HL-60/S4 treated with phorbol 12-myristate 13-acetate at 8.2 ng/mL for 4 days and 3 days (cell line): ENCODE measurements around the gene CPNE1.

Source experiments
- in situ Hi-C: fragments of 300-500 bp; cut with MboI; formaldehyde crosslinking; loops from 2 replicates; pipeline ENCODE4 v1.15.0; 2022; ENCODE audit warnings: low sequenced_read_pairs

The CPNE1 gene

GRCh38 chr20:35600993-35601973 is 63.4 kb downstream of the CPNE1 start:
- in situ Hi-C loops: no loop called here

DNA sequence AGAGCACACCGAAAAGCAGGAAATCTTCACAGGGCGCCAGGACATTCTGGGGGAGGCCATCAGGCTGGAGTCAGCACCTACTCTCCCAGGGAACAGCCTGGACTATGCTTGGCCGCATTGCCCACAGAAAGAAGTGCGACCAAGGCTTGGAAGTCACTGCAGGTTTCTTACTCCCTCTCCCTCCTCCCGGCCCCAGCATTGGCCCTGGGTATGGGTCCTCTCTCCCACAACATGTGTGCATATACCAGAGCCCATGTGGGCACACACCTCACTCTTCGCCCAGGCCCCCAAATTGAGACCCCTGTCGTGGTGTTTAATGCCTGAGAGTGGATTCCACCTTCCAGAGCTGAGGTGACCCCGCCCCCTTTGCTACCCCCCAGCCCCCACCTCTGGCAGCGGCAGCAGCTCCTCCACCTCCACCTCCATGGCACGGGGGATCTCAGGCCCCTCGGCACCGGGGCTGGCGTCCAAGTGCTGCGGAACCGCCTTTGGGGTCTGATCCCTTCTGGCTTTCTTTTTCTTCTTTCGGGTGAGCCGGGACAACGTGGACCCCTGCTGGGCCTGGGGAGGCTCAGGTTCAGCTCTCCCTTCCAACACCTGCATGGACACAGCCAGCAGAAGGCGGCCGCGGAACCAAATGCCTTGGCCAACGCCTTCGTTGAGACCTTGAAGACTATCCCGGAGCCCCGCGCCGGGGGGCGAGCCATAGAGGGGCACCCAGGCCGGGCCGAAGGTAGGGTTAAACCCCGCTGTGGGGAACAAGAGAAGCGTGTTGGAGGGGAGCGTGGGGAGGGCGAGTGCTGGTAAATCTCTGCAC is 64.3 kb downstream of the CPNE1 start:
- in situ Hi-C loops: no loop called here

- in situ Hi-C loops: no loop called here
Observed at GRCh38 chr20:35599776-35600120, 65.0 kb downstream of the CPNE1 start.

GRCh38 chr20:35598899-35599775 is 65.6 kb downstream of the CPNE1 start:
- in situ Hi-C loops: no loop called here

GRCh38 chr20:35598476-35598875 is 66.2 kb downstream of the CPNE1 start:
- in situ Hi-C loops: no loop called here

DNA sequence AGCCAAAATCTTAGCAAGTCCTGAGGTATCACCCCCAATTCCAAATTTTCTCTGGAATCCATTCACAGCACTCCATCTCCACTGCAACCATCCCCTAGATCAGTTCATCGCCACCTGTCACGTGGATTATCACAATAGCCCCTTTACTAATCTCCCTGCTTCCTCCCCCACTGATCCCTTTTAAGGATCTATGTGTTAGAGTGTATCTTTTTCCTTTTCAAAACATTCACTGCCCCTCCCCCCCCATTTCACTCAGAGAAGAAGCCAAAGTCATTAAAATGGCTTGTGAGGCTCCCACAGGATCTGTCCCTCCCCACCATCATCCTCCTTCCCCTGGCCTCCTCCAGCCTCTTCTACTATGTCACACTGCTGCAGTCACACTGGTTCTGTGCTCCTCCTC is 67.5 kb downstream of the CPNE1 start:
- in situ Hi-C loops: no loop called here

- in situ Hi-C loops: no loop called here
Observed at GRCh38 chr20:35595901-35596300, 68.8 kb downstream of the CPNE1 start.

DNA sequence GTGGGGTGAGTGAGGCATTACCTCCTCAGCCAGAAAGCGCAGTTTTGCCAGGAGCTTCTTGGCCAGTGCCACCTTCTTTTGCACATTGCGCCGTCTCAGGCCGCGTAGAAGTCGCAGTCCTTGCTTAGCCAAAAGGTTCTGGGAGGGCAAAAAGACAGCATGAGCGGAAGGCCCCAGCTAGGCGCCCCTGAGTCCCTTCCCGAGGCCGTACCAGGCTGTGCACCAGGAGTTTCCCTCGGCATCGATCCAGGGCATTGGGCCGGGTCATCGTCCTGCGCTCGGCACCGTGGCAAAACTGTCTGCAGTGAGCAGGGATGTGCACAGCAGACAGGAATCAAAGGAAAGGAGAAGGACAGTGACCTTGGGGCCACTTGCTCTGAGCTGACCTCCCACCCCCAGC is 69.2 kb downstream of the CPNE1 start:
- in situ Hi-C loops: no loop called here

GRCh38 chr20:35592339-35592974 is 72.2 kb downstream of the CPNE1 start:
- in situ Hi-C loops: no loop called here

- in situ Hi-C loops: no loop called here
Observed at GRCh38 chr20:35588397-35588796, 76.3 kb downstream of the CPNE1 start.

DNA sequence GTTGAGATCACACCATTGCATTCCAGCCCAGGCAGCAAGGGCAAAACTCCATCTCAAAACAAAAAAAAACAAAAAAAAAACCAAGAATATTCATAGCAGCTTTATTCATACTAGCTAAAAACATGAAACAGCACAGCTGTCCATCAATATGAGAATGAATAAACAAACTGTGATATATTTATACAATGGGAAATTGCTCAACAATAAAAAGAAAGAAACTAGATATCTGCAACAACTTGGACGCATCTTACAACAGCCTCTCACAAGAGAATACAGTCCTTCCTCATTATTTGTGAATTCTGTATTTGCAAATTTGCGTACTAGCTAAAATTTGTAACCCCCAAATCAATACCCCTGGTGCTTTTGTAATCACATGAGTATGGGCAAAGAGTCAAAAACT is 77.3 kb downstream of the CPNE1 start:
- in situ Hi-C loops: no loop called here

GRCh38 chr20:35586751-35587425 is 77.8 kb downstream of the CPNE1 start:
- in situ Hi-C loops: no loop called here

DNA sequence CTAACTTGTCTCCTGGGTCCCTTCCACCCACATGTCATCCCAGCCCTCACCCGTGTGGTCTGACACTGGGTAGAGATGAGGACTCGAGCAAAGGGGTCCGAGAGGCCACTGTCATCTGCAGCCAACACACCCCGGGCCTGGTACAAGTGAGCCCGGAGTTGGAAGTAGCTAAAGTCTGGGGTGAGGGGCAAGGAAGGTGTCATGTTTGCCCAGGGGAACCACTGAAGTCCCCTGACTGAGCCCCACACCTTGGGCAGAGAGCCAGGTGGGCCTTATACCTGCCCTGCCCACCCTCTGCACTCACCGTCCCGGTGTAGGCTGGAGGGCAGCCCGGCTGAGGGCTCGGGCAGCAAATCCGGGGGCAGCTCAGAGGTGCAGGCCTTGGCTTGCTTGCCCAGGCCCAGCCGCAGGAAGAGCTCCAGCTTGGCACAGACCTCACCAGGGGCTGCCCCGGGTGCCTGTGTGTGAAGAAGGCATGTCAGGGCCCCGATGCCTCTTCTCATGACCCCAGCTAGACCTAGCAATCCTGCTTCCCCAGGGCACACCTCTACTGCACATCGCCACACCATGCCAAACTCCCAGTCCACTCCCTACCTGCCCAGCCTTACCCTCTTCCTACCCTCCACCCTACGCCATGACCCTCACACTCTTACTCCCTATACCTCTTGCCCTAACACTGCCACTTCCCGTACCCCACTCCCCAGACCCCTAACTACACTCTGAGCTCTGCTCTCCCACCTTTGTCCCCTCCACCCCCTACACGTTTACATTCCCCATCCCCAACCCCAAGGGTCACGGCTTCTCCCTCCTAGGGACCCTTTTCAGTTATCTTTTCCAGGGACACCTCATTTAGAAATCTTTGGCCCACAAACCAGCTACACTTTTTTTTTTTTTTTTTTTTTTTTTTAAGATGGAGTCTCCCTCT is 80.8 kb downstream of the CPNE1 start:
- in situ Hi-C loops: no loop called here

- in situ Hi-C loops: no loop called here
Observed at GRCh38 chr20:35582741-35583404, 81.8 kb downstream of the CPNE1 start.

GRCh38 chr20:35582131-35582530 is 82.6 kb downstream of the CPNE1 start:
- in situ Hi-C loops: no loop called here

DNA sequence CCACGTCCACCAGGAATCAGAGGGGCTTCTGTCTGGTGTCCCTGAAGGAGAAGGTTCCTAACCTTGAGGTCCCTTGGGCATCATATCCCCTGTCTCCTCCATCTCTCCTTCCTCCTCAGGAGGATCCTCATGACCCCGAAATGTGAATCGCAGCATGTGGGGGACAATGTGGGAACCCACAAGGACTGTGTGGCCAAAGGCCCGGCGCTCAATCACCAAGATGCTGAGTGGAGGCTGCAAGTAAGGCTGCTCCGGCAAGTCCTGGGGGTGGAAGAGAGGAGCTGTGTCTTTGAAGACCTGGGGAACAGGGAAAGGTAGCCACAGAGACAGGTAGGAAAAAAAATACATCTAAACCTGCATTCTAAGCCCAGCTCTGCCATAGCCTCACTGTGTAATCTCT is 85.5 kb downstream of the CPNE1 start:
- in situ Hi-C loops: no loop called here

DNA sequence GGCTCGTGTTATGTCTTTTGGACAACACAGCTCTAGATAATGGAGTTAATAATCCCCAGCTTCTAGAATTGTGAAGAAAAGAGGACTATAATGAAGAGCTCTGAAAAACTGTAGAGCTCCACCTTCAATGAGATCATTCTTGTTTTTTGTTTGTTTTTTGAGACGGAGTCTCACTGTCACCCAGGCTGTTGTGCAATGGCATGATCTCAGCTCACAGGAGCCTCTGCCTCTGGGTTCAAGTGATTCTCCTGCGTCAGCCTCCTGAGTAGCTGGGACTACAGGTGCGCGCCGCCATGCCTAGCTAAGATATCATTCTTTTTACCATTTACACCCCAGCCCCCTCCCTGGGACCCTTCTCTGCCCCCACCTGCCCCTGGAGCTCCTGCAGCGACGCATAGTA is 86.2 kb downstream of the CPNE1 start:
- in situ Hi-C loops: no loop called here

DNA sequence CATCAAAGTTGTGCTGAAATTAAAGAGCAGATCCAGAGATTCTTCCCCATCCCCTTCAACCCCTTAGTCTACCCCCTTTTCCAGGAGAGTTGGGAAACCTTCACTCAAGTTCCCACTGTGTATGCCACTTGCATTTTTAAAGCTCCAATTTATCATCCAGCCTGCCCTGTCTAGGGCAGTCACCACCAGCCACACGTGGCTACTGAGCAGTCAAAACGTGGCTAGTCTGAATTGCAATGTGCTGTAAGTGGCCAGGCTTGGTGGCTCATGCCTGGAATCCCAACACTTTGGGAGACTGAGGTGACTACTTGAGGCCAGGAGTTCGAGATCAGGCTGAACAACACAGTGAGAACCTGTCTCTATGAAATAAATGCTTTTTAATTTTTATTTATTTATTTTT is 87.9 kb downstream of the CPNE1 start:
- in situ Hi-C loops: no loop called here
